Neural progenitor cell (in vitro differentiated cells): ENCODE measurements around the gene ATP6V1E1. TPM values are rescaled to one million over a fixed set of nuclear protein-coding genes. Genes with fewer than 3 reads are reported as not detected.

Source experiments
- DNase-seq: peaks from one replicate; pipeline ENCODE4 v3.0.0-alpha.2; 2016; ENCODE audit warnings: low spot score
- H2AFZ ChIP-seq: fragments of 200-600 bp; sonication (generic); replicated peaks from 2 replicates; pipeline ENCODE4 v1.6.1; 2016; ENCODE audit warnings: antibody characterized with exemption
- H3F3A ChIP-seq: fragments of 200-600 bp; sonication (generic); 2 replicates; pipeline ENCODE4 v1.6.1; 2016; ENCODE audit warnings: antibody characterized with exemption, low read depth
- H3K27ac ChIP-seq: fragments of 200-600 bp; sonication (generic); 2 replicates; pipeline ENCODE4 v1.5.1; 2016; ENCODE audit warnings: mild to moderate bottlenecking
- H3K27me3 ChIP-seq: fragments of 200-600 bp; sonication (generic); 2 replicates; pipeline ENCODE4 v1.6.1; 2016; ENCODE audit warnings: mild to moderate bottlenecking, moderate library complexity
- H3K36me3 ChIP-seq: fragments of 200-600 bp; sonication (generic); 2 replicates; pipeline ENCODE4 v1.5.1; 2016
- H3K4me1 ChIP-seq: fragments of 200-600 bp; sonication (generic); 2 replicates; pipeline ENCODE4 v1.6.1; 2016; ENCODE audit warnings: mixed run types
- H3K4me2 ChIP-seq: fragments of 200-600 bp; sonication (generic); 2 replicates; pipeline ENCODE4 v1.6.1; 2016
- H3K4me3 ChIP-seq: fragments of 200-600 bp; sonication (generic); 2 replicates; pipeline ENCODE4 v1.5.1; 2016
- H3K79me2 ChIP-seq: fragments of 200-600 bp; sonication (generic); 2 replicates; pipeline ENCODE4 v1.6.1; 2016; ENCODE audit warnings: low read depth
- H3K9ac ChIP-seq: fragments of 200-600 bp; sonication (generic); 2 replicates; pipeline ENCODE4 v1.6.1; 2016
- H3K9me3 ChIP-seq: fragments of 200-600 bp; sonication (generic); 2 replicates; pipeline ENCODE4 v1.5.1; 2016; ENCODE audit warnings: low read depth
- H4K20me1 ChIP-seq: fragments of 200-600 bp; sonication (generic); 2 replicates; pipeline ENCODE4 v1.6.1; 2016; ENCODE audit warnings: low read depth
- H3K27ac Mint-ChIP-seq: 3 replicates; pipeline ENCODE4 v1.8.0; 2021; ENCODE audit warnings: mixed read lengths
- H3K27me3 Mint-ChIP-seq: 2 replicates; pipeline ENCODE4 v1.8.0; 2022; ENCODE audit warnings: low read depth, mild to moderate bottlenecking, inconsistent platforms, moderate library complexity, mixed read lengths; ENCODE audit not compliant: insufficient read depth
- H3K36me3 Mint-ChIP-seq: 3 replicates; pipeline ENCODE4 v1.8.0; 2021; ENCODE audit warnings: mixed read lengths
- H3K4me1 Mint-ChIP-seq: 3 replicates; pipeline ENCODE4 v1.8.0; 2021; ENCODE audit warnings: mixed read lengths
- H3K4me3 Mint-ChIP-seq: 3 replicates; pipeline ENCODE4 v1.8.0; 2021; ENCODE audit warnings: mild to moderate bottlenecking, moderate library complexity, mixed read lengths
- H3K9me3 Mint-ChIP-seq: 3 replicates; pipeline ENCODE4 v1.8.0; 2020; ENCODE audit warnings: mixed read lengths
- CTCF ChIP-seq: fragments of 200-600 bp; sonication (generic); IDR thresholded peaks from 2 replicates; pipeline ENCODE4 v1.5.1; 2017; ENCODE audit warnings: antibody characterized with exemption, mild to moderate bottlenecking
- EZH2 ChIP-seq: fragments of 200-600 bp; sonication (generic); IDR thresholded peaks from 2 replicates; pipeline ENCODE4 v1.6.1; 2017; ENCODE audit warnings: antibody characterized with exemption, mild to moderate bottlenecking, moderate library complexity
- EZH2phosphoT487 ChIP-seq: fragments of 200-600 bp; sonication (generic); IDR thresholded peaks from 2 replicates; pipeline ENCODE4 v1.6.1; 2017; ENCODE audit warnings: antibody characterized with exemption
- total RNA-seq: library from RNA; depleted of rRNA; stranded (reverse); fragments of >200 nt; gene quantifications from 2 replicates; pipeline ENCODE4 v1.2.3, GENCODE V29; 2015; ENCODE audit warnings: low replicate concordance

ATP6V1E1 gene
- total RNA-seq, 1 donor from 2014 or later = 87.1 TPM

- no peaks in the 10 kb centered on the region for H3K79me2 ChIP-seq
- no peak overlapping the region for H3K27ac ChIP-seq
- no peak overlapping the region for H2AFZ ChIP-seq
- Mint-ChIP-seq H3K9me3 (no peaks in the 10 kb centered on the region), H3K4me1 (peaks cover 23% of the 10 kb centered on the region), H3K36me3 (peaks cover 3% of the 10 kb centered on the region), H3K27me3 (peaks cover 4% of the 10 kb centered on the region), H3K27ac (no peak overlapping the region), H3K4me3 (no peak overlapping the region)
- no peaks in the 10 kb centered on the region for H3K9me3 ChIP-seq
- TF ChIP-seq CTCF (no peak), EZH2 (no peak), EZH2phosphoT487 (no peak)
- no peak for DNase-seq
- H3K4me3 ChIP-seq = no peak overlapping the region
- no peak overlapping the region for H3K9ac ChIP-seq
- H3K4me1 ChIP-seq = peaks cover 3% of the 10 kb centered on the region
- H3K36me3 ChIP-seq = no peaks in the 10 kb centered on the region
- no peaks in the 10 kb centered on the region for H3F3A ChIP-seq
- H3K27me3 ChIP-seq = no peaks in the 10 kb centered on the region
- H3K4me2 ChIP-seq = no peak overlapping the region
- H4K20me1 ChIP-seq = no peaks in the 10 kb centered on the region
Measured at GRCh38 chr22:17583151-17583550, 45.4 kb downstream of the ATP6V1E1 start.

GRCh38 chr22:17581631-17582030 lies 46.9 kb downstream of the ATP6V1E1 start:
- Histone ChIP-seq H3K79me2 (no peaks in the 10 kb centered on the region), H2AFZ (no peak overlapping the region), H3K9me3 (no peaks in the 10 kb centered on the region), H3K27me3 (no peaks in the 10 kb centered on the region), H3K36me3 (no peaks in the 10 kb centered on the region), H3K9ac (no peak overlapping the region), H3K4me1 (no peaks in the 10 kb centered on the region), H4K20me1 (no peaks in the 10 kb centered on the region), H3K4me2 (no peak overlapping the region), H3K27ac (no peak overlapping the region), H3K4me3 (no peak overlapping the region), H3F3A (no peaks in the 10 kb centered on the region)
- Mint-ChIP-seq H3K9me3 (no peaks in the 10 kb centered on the region), H3K36me3 (peaks cover 3% of the 10 kb centered on the region), H3K27ac (no peak overlapping the region), H3K27me3 (peaks cover 4% of the 10 kb centered on the region), H3K4me3 (no peak overlapping the region), H3K4me1 (peaks cover 27% of the 10 kb centered on the region)
- TF ChIP-seq EZH2phosphoT487 = no peak
- no peak for DNase-seq

GRCh38 chr22:17581056-17581455 lies 47.5 kb downstream of the ATP6V1E1 start:
- Histone ChIP-seq H3K79me2 (no peaks in the 10 kb centered on the region), H3K4me1 (no peaks in the 10 kb centered on the region), H3K4me2 (no peak overlapping the region), H3F3A (no peaks in the 10 kb centered on the region), H3K9me3 (no peaks in the 10 kb centered on the region), H3K27ac (no peak overlapping the region), H4K20me1 (no peaks in the 10 kb centered on the region), H3K27me3 (no peaks in the 10 kb centered on the region), H3K36me3 (no peaks in the 10 kb centered on the region), H3K4me3 (no peak overlapping the region), H2AFZ (peak overlapping the region; percentile 76), H3K9ac (no peak overlapping the region)
- Mint-ChIP-seq H3K27me3 (peaks cover 4% of the 10 kb centered on the region), H3K27ac (no peak overlapping the region), H3K4me3 (no peak overlapping the region), H3K9me3 (no peaks in the 10 kb centered on the region), H3K4me1 (peaks cover 32% of the 10 kb centered on the region), H3K36me3 (peaks cover 3% of the 10 kb centered on the region)
- TF ChIP-seq EZH2 (no peak), CTCF (no peak), EZH2phosphoT487 (no peak)
- DNase-seq = no peak

- Histone ChIP-seq H3K27ac (no peak overlapping the region), H2AFZ (peak overlapping the region; percentile 76)
Measured at GRCh38 chr22:17580441-17581031, 48.0 kb downstream of the ATP6V1E1 start.

More at GRCh38 chr22:17580441-17581031, 48.0 kb downstream of the ATP6V1E1 start:
- DNase-seq = peak; percentile 31
- H3K27ac Mint-ChIP-seq = peak overlapping the region; percentile 23
- Histone ChIP-seq H3K4me2 (no peak overlapping the region), H3K36me3 (no peaks in the 10 kb centered on the region), H3F3A (no peaks in the 10 kb centered on the region), H3K4me1 (no peaks in the 10 kb centered on the region), H3K79me2 (no peaks in the 10 kb centered on the region), H3K4me3 (no peak overlapping the region), H3K9me3 (no peaks in the 10 kb centered on the region), H3K27me3 (no peaks in the 10 kb centered on the region), H4K20me1 (no peaks in the 10 kb centered on the region), H3K9ac (no peak overlapping the region)
- H3K9me3 Mint-ChIP-seq = no peaks in the 10 kb centered on the region
- no peak for TF ChIP-seq CTCF
- no peak for TF ChIP-seq EZH2
- no peak for TF ChIP-seq EZH2phosphoT487
- H3K4me3 Mint-ChIP-seq = no peak overlapping the region
- H3K27me3 Mint-ChIP-seq = peaks cover 4% of the 10 kb centered on the region
- H3K36me3 Mint-ChIP-seq = peaks cover 3% of the 10 kb centered on the region
- peaks cover 36% of the 10 kb centered on the region for H3K4me1 Mint-ChIP-seq
